IMR-90 (cell line): ENCODE data around the gene PALB2. TPM values are rescaled to one million over a fixed set of nuclear protein-coding genes. Genes with fewer than 3 reads are reported as not detected.
A peak's percentile ranks its signal among the peaks of the same experiment; 100 is the strongest.

Experiments
- ATAC-seq: fragments of 200-7000 bp; cut with Tn5 transposase; 2 replicates; pipeline ENCODE4 v1.9.1; 2020; ENCODE audit warnings: low read depth, mild to moderate bottlenecking, moderate library complexity
- BruUV-seq: library from RNA; stranded (reverse); fragments of 400-500 nt; replicated peaks from 2 replicates; lab custom pipeline; 2021; lab: Mats Ljungman, UMichigan
- CTCF ChIA-PET: fragments of 300-600 bp; formaldehyde crosslinking; extraction: SDS; loops from one replicate; lab custom pipeline; 2021; ENCODE audit warnings: antibody characterized with exemption; lab: Yijun Ruan, JAX
- POLR2A ChIA-PET: fragments of 300-600 bp; sonication (Branson Sonifier 250); formaldehyde crosslinking; loops from one replicate; lab custom pipeline; 2022; ENCODE audit warnings: antibody characterized with exemption; ENCODE audit not compliant: unreplicated experiment; lab: Charles Lee
- DNase-seq: peaks from one replicate; pipeline ENCODE4 v3.0.0; 2013
- H2AFZ ChIP-seq: replicated peaks from 2 replicates; pipeline ENCODE3; 2013; ENCODE audit warnings: low read length, mild to moderate bottlenecking; ENCODE audit not compliant: poor library complexity
- H2AK5ac ChIP-seq: 2 replicates; pipeline ENCODE4 v1.6.1; 2013; ENCODE audit warnings: low read depth, low read length, inconsistent platforms
- H2AK9ac ChIP-seq: replicated peaks from 2 replicates; pipeline ENCODE3; 2013; ENCODE audit warnings: mild to moderate bottlenecking, low read depth, low read length, moderate library complexity; ENCODE audit not compliant: poor library complexity
- H2BK120ac ChIP-seq: 2 replicates; pipeline ENCODE4 v1.6.1; 2013; ENCODE audit warnings: low read depth, low read length, inconsistent platforms
- H2BK15ac ChIP-seq: 3 replicates; pipeline ENCODE4 v1.6.1; 2013; ENCODE audit warnings: low read depth, low read length, inconsistent platforms
- H2BK20ac ChIP-seq: 2 replicates; pipeline ENCODE4 v1.6.1; 2013; ENCODE audit warnings: low read depth, mild to moderate bottlenecking, inconsistent platforms, low read length, moderate library complexity
- H2BK5ac ChIP-seq: 2 replicates; pipeline ENCODE4 v1.6.1; 2013; ENCODE audit warnings: mild to moderate bottlenecking, low read depth, low read length, inconsistent platforms; ENCODE audit not compliant: poor library complexity, severe bottlenecking
- H3K14ac ChIP-seq: replicated peaks from 2 replicates; pipeline ENCODE4 v1.6.1; 2013; ENCODE audit warnings: low read depth, low read length, inconsistent platforms
- H3K18ac ChIP-seq: 2 replicates; pipeline ENCODE4 v1.6.1; 2013; ENCODE audit warnings: low read depth, low read length, control low read depth
- H3K23ac ChIP-seq: 2 replicates; pipeline ENCODE4 v1.6.1; 2013; ENCODE audit warnings: low read depth, low read length, inconsistent platforms
- H3K27ac ChIP-seq: 2 replicates; pipeline ENCODE4 v1.5.1; 2013; ENCODE audit warnings: mild to moderate bottlenecking, control low read depth, low read length; ENCODE audit not compliant: insufficient read depth
- H3K27me3 ChIP-seq: 2 replicates; pipeline ENCODE4 v1.6.1; 2013; ENCODE audit warnings: low read length; ENCODE audit not compliant: control insufficient read depth, insufficient read depth
- H3K36me3 ChIP-seq: 2 replicates; pipeline ENCODE4 v1.6.1; 2013; ENCODE audit warnings: low read length, mixed read lengths; ENCODE audit not compliant: control insufficient read depth, insufficient read depth
- H3K4ac ChIP-seq: 2 replicates; pipeline ENCODE4 v1.6.1; 2013; ENCODE audit warnings: low read depth, low read length, inconsistent platforms
- H3K4me1 ChIP-seq: 2 replicates; pipeline ENCODE4 v1.6.1; 2013; ENCODE audit warnings: low read length, mixed read lengths; ENCODE audit not compliant: control insufficient read depth, insufficient read depth
- H3K4me2 ChIP-seq: 2 replicates; pipeline ENCODE4 v1.6.1; 2013; ENCODE audit warnings: low read depth, mild to moderate bottlenecking, control low read depth, low read length, moderate library complexity
- H3K4me3 ChIP-seq: 2 replicates; pipeline ENCODE4 v1.5.1; 2013; ENCODE audit warnings: low read depth, mild to moderate bottlenecking, control low read depth, low read length, moderate library complexity; ENCODE audit not compliant: insufficient read depth
- H3K56ac ChIP-seq: 2 replicates; pipeline ENCODE4 v1.6.1; 2013; ENCODE audit warnings: low read length, inconsistent platforms; ENCODE audit not compliant: insufficient read depth; ENCODE audit errors: extremely low read depth
- H3K79me1 ChIP-seq, 2 experiments: 2 replicates each; pipeline ENCODE4 v1.6.1; 2013; ENCODE audit warnings: low read length in 2 of 2, inconsistent platforms in 1 of 2, low read depth in 1 of 2
- H3K9ac ChIP-seq: 2 replicates; pipeline ENCODE4 v1.6.1; 2013; ENCODE audit warnings: low read depth, low read length, control low read depth
- H3K9me1 ChIP-seq: 2 replicates; pipeline ENCODE4 v1.6.1; 2013; ENCODE audit warnings: low read length, inconsistent platforms; ENCODE audit not compliant: insufficient read depth
- H3K9me3 ChIP-seq: 2 replicates; pipeline ENCODE4 v1.6.1; 2013; ENCODE audit warnings: low read length; ENCODE audit not compliant: control insufficient read depth, insufficient read depth
- H4K20me1 ChIP-seq: 2 replicates; pipeline ENCODE4 v1.6.1; 2013; ENCODE audit warnings: low read length, inconsistent platforms; ENCODE audit not compliant: insufficient read depth
- H4K5ac ChIP-seq: 2 replicates; pipeline ENCODE4 v1.6.1; 2013; ENCODE audit warnings: mild to moderate bottlenecking, low read depth, low read length, control low read depth
- H4K8ac ChIP-seq, 2 experiments: 2 replicates each; pipeline ENCODE4 v1.6.1; 2013; ENCODE audit warnings: low read depth in 2 of 2, low read length in 2 of 2, control low read depth in 1 of 2, inconsistent platforms in 1 of 2
- H4K91ac ChIP-seq: 2 replicates; pipeline ENCODE4 v1.6.1; 2013; ENCODE audit warnings: low read depth, low read length, inconsistent platforms; ENCODE audit not compliant: insufficient read depth
- BHLHE40 ChIP-seq: fragments of 150-350 bp; IDR thresholded peaks from 2 replicates; pipeline ENCODE4 v1.6.1; 2016; ENCODE audit warnings: mild to moderate bottlenecking, low read depth, low read length
- CEBPB ChIP-seq: IDR thresholded peaks from 2 replicates; pipeline ENCODE4 v1.6.1; 2012; ENCODE audit warnings: low read depth, low read length, improper control_type of control experiment
- CHD1 ChIP-seq: IDR thresholded peaks from 2 replicates; pipeline ENCODE4 v1.6.1; 2012; ENCODE audit warnings: low read depth, low read length, improper control_type of control experiment
- ELK1 ChIP-seq: fragments of 150-350 bp; IDR thresholded peaks from 2 replicates; pipeline ENCODE4 v1.6.1; 2016; ENCODE audit warnings: low read depth, mild to moderate bottlenecking, low read length, moderate library complexity, borderline replicate concordance
- FOS ChIP-seq: fragments of 150-350 bp; IDR thresholded peaks from 2 replicates; pipeline ENCODE4 v1.6.1; 2016; ENCODE audit warnings: low read depth, low read length
- MAZ ChIP-seq: IDR thresholded peaks from 2 replicates; pipeline ENCODE4 v1.6.1; 2012; ENCODE audit warnings: low read depth, mild to moderate bottlenecking, low read length, improper control_type of control experiment, moderate library complexity, borderline replicate concordance
- MXI1 ChIP-seq: IDR thresholded peaks from 2 replicates; pipeline ENCODE4 v1.6.1; 2012; ENCODE audit warnings: low read depth, mild to moderate bottlenecking, low read length, moderate library complexity, borderline replicate concordance
- NFE2L2 ChIP-seq: fragments of 150-350 bp; IDR thresholded peaks from 2 replicates; pipeline ENCODE4 v1.6.1; 2016; ENCODE audit warnings: low read depth, mild to moderate bottlenecking, low read length
- POLR2A ChIP-seq: IDR thresholded peaks from 2 replicates; pipeline ENCODE4 v1.6.1; 2012; ENCODE audit warnings: mild to moderate bottlenecking, low read depth, low read length
- RAD21 ChIP-seq: IDR thresholded peaks from 2 replicates; pipeline ENCODE4 v1.6.1; 2012; ENCODE audit warnings: low read length, improper control_type of control experiment
- RCOR1 ChIP-seq: IDR thresholded peaks from 2 replicates; pipeline ENCODE4 v1.6.1; 2012; ENCODE audit warnings: mild to moderate bottlenecking, low read length, improper control_type of control experiment; ENCODE audit not compliant: insufficient replicate concordance
- RFX5 ChIP-seq: IDR thresholded peaks from 2 replicates; pipeline ENCODE4 v1.8.0; 2012; ENCODE audit warnings: low read depth, mild to moderate bottlenecking, low read length, moderate library complexity
- SMC3 ChIP-seq: fragments of 150-350 bp; IDR thresholded peaks from 2 replicates; pipeline ENCODE4 v1.6.1; 2016; ENCODE audit warnings: low read depth, mild to moderate bottlenecking, antibody characterized with exemption, low read length, moderate library complexity
- USF2 ChIP-seq: fragments of 150-350 bp; IDR thresholded peaks from 2 replicates; pipeline ENCODE4 v1.6.1; 2017; ENCODE audit warnings: mild to moderate bottlenecking, antibody characterized with exemption, low read length, low read depth
- WGBS, 2 experiments: methylation state at CpG; one replicate each; pipeline versions ENCODE4 v1.1.5 to v1.1.7; 2013; ENCODE audit warnings: missing lambda C conversion rate in 2 of 2; ENCODE audit not compliant: insufficient read length in 1 of 2; ENCODE audit errors: extremely low coverage in 2 of 2; 5-methylcytosine and 5-hydroxymethylcytosine counted together
- dilution Hi-C: fragments of 300-500 bp; cut with HindIII; formaldehyde crosslinking; loops from one replicate; pipeline ENCODE4 v1.14.3; 2018; ENCODE audit warnings: low sequenced_read_pairs; ENCODE audit not compliant: unreplicated experiment
- in situ Hi-C: fragments of 300-500 bp; cut with MboI; formaldehyde crosslinking; loops from 3 replicates; pipeline ENCODE4 v1.14.3; 2019; ENCODE audit warnings: low sequenced_read_pairs, inconsistent platforms, mixed read lengths
- intact Hi-C: fragments of 100-400 bp; cut with micrococcal nuclease; formaldehyde crosslinking; loops from 2 replicates; pipeline ENCODE4 v1.10.0; 2022
- polyA plus RNA-seq, 3 experiments: library from polyadenylated mRNA; depleted of rRNA; stranded (reverse); fragments of >200 nt; gene quantifications; 2 replicates each; pipeline ENCODE4 v1.2.3, GENCODE V29; 2012; ENCODE audit warnings: low replicate concordance in 1 of 3
- total RNA-seq: library from RNA; depleted of rRNA; stranded (reverse); fragments of >200 nt; gene quantifications from 2 replicates; pipeline ENCODE4 v1.2.3, GENCODE V29; 2012

The PALB2 gene
- total and polyA plus RNA-seq, 2 of the 4 experiments (the other 2 are of a cell fraction): 4.1 to 8.6 TPM

- peak within 1 kb of the TSS; percentile 80 for H3K27ac ChIP-seq
- H3K9me1 ChIP-seq: no peaks in the 10 kb centered on the region; the same call in none of the 2 replicates
- H3K9ac ChIP-seq: peak within 1 kb of the TSS; percentile 100
- CTCF ChIA-PET: interaction anchor here (0.5 to 0.9 kb wide), 7 partner anchors 12 to 946 kb away, joined by 3 to 7 read pairs (median 3); no protein-coding TSS in a partner anchor
- WGBS, 2 experiments: 2% methylated on average over 27 of the region's 65 CpGs; no CpG with 5 or more reads in 1 of the 2 experiments
- peak within 1 kb of the TSS; percentile 94 for H3K4ac ChIP-seq
- H4K5ac ChIP-seq: peak within 1 kb of the TSS; percentile 41
- peak within 1 kb of the TSS; percentile 91 for H3K14ac ChIP-seq
- intact Hi-C loops (loop anchor here (1.0 to 5.0 kb wide), 2 partner anchors 85 to 479 kb away; partner anchors contain the start of genes DCTN5 and PALB2), in situ Hi-C loops (no loop called here), dilution Hi-C loops (no loop called here)
- peaks cover 35 to 57% of the 10 kb centered on the region in 2 experiments for H3K79me1 ChIP-seq
- no peaks in the 10 kb centered on the region for H3K4me1 ChIP-seq
- DNase-seq: peak; percentile 98
- peaks cover 11% of the 10 kb centered on the region; the same call in 1 of the 2 replicates for H4K20me1 ChIP-seq
- no peak within 1 kb of the TSS; the same call in 2 of the 3 replicates for H2BK15ac ChIP-seq
- POLR2A ChIA-PET: interaction anchor here (0.6 kb wide), 1 partner anchor 122 kb away, joined by 3 read pairs; no protein-coding TSS in a partner anchor
- H3K23ac ChIP-seq: peak within 1 kb of the TSS; percentile 76
- peaks cover 30% of the 10 kb centered on the region for H3K36me3 ChIP-seq
- BruUV-seq: TSS peak; percentile 55
- H4K8ac ChIP-seq: peak within 1 kb of the TSS; percentile 89 to 97
- peak within 1 kb of the TSS; percentile 82 for H2BK5ac ChIP-seq
- peak within 1 kb of the TSS; percentile 64 for H3K56ac ChIP-seq
- H2AK5ac ChIP-seq: peak within 1 kb of the TSS; percentile 96
- peak within 1 kb of the TSS; percentile 65; the same call in 1 of the 2 replicates for H2BK120ac ChIP-seq
- H3K27me3 ChIP-seq: no peaks in the 10 kb centered on the region
- peak within 1 kb of the TSS; percentile 11 for H3K18ac ChIP-seq
- H2AK9ac ChIP-seq: peak within 1 kb of the TSS; percentile 99
- H2BK20ac ChIP-seq: no peak within 1 kb of the TSS
- no peaks in the 10 kb centered on the region for H3K9me3 ChIP-seq
- H4K91ac ChIP-seq: peak within 1 kb of the TSS; percentile 67
- peak within 1 kb of the TSS; percentile 100 for H3K4me2 ChIP-seq
- peak; percentile 96 for ATAC-seq
- peak within 1 kb of the TSS; percentile 95 for H2AFZ ChIP-seq
- H3K4me3 ChIP-seq: peak within 1 kb of the TSS; percentile 67
- no peak for TF ChIP-seq CHD1
- 0 out of 2 replicates have a peak, but pooled peaks have one; percentile 40 for TF ChIP-seq CEBPB
- TF ChIP-seq USF2: peak; percentile 96
- peak; percentile 51 for TF ChIP-seq SMC3
- TF ChIP-seq RCOR1: peak; percentile 99
- peak; percentile 94 for TF ChIP-seq POLR2A
- peak; percentile 43 for TF ChIP-seq RAD21
- TF ChIP-seq MXI1: peak; percentile 99
- no peak for TF ChIP-seq RFX5
- TF ChIP-seq BHLHE40: no peak
- no peak for TF ChIP-seq FOS
- TF ChIP-seq NFE2L2: no peak
- peak; percentile 97 for TF ChIP-seq MAZ
- no peak for TF ChIP-seq ELK1
Measured at GRCh38 chr16:23556881-23557778, 84.0 kb downstream of the PALB2 start, which contains the start of the genes EARS2 and UBFD1. Gene EARS2 (minus strand): TSS chr16:23557350. CDS start chr16:23557343, 7 bp downstream. Gene UBFD1 (plus strand): TSS chr16:23557727. CDS start chr16:23557743, 16 bp downstream.
